H1 (cell line): ENCODE results near the gene BARX2. TPM values are rescaled to one million over a fixed set of nuclear protein-coding genes. Genes with fewer than 3 reads are reported as not detected.

Experiments
- CTCF ChIA-PET: fragments of 300-600 bp; sonication (Branson Sonifier 250); formaldehyde crosslinking; loops from one replicate; lab custom pipeline; 2021; ENCODE audit not compliant: partially characterized antibody; lab: Charles Lee
- POLR2A ChIA-PET: fragments of 300-600 bp; sonication (Branson Sonifier 250); formaldehyde crosslinking; loops from one replicate; lab custom pipeline; 2021; ENCODE audit warnings: inconsistent platforms; ENCODE audit not compliant: partially characterized antibody; lab: Charles Lee
- DNase-seq, 2 experiments: peaks; one replicate each; pipeline versions ENCODE4 v3.0.0 to v3.0.0-alpha.2; 2010 to 2022; ENCODE audit warnings: low spot score in 2 of 2, low read depth in 1 of 2, mixed read lengths in 1 of 2
- FAIRE-seq: peaks from 2 replicates; lab custom pipeline; 2011; peaks lifted over from hg19 to GRCh38; lab: Jason Lieb, UNC
- H2AFZ ChIP-seq: 2 replicates; pipeline ENCODE4 v1.8.1; 2012; ENCODE audit warnings: low read length, inconsistent platforms
- H2AK5ac ChIP-seq: 2 replicates; pipeline ENCODE4 v1.6.1; 2013; ENCODE audit warnings: low read depth, low read length
- H2BK120ac ChIP-seq: replicated peaks from 2 replicates; pipeline ENCODE3; 2013; ENCODE audit warnings: low read depth, low read length, inconsistent platforms
- H2BK12ac ChIP-seq: 2 replicates; pipeline ENCODE4 v1.6.1; 2013; ENCODE audit warnings: low read depth, low read length
- H2BK15ac ChIP-seq: 2 replicates; pipeline ENCODE4 v1.6.1; 2013; ENCODE audit warnings: low read length
- H2BK20ac ChIP-seq: 2 replicates; pipeline ENCODE4 v1.6.1; 2013; ENCODE audit warnings: low read length
- H2BK5ac ChIP-seq: 2 replicates; pipeline ENCODE4 v1.6.1; 2013; ENCODE audit warnings: low read depth, low read length
- H3K14ac ChIP-seq: 2 replicates; pipeline ENCODE4 v1.6.1; 2013; ENCODE audit warnings: inconsistent platforms; ENCODE audit not compliant: insufficient read length
- H3K18ac ChIP-seq: 2 replicates; pipeline ENCODE4 v1.6.1; 2013; ENCODE audit warnings: low read length; ENCODE audit errors: extremely low read depth
- H3K23ac ChIP-seq: 2 replicates; pipeline ENCODE4 v1.6.1; 2013; ENCODE audit warnings: inconsistent platforms; ENCODE audit not compliant: insufficient read length
- H3K23me2 ChIP-seq: 2 replicates; pipeline ENCODE4 v1.6.1; 2013; ENCODE audit warnings: low read depth, low read length
- H3K27ac ChIP-seq: 2 replicates; pipeline ENCODE4 v1.6.1; 2011; ENCODE audit warnings: low read depth, low read length, inconsistent platforms
- H3K27me3 ChIP-seq, 4 experiments: replicated peaks in 1 of 4; 1 replicate in 1 of 4; 2 replicates in 3 of 4; pipeline versions ENCODE4 v1.6.1 to v1.8.1; 2011 to 2013; ENCODE audit warnings: low read length in 3 of 4, mild to moderate bottlenecking in 3 of 4, inconsistent platforms in 2 of 4, mixed read lengths in 2 of 4, moderate library complexity in 1 of 4; ENCODE audit not compliant: control insufficient read depth in 3 of 4, insufficient read depth in 3 of 4; ENCODE audit errors: extremely low read depth in 1 of 4
- H3K36me3 ChIP-seq, 4 experiments: 2 replicates each; pipeline versions ENCODE4 v1.6.1 to v1.8.1; 2011 to 2013; ENCODE audit warnings: mild to moderate bottlenecking in 4 of 4, low read length in 3 of 4, moderate library complexity in 2 of 4, control low read depth in 1 of 4, inconsistent platforms in 1 of 4; ENCODE audit not compliant: insufficient read depth in 4 of 4, control insufficient read depth in 2 of 4
- H3K4ac ChIP-seq: replicated peaks from 2 replicates; pipeline ENCODE3; 2013; ENCODE audit warnings: low read length, low read depth, mixed read lengths, inconsistent platforms; ENCODE audit not compliant: insufficient read length
- H3K4me1 ChIP-seq, 4 experiments: replicated peaks in 1 of 4; 1 replicate in 1 of 4; 2 replicates in 3 of 4; pipeline versions ENCODE4 v1.6.1 to v1.8.1; 2011 to 2013; ENCODE audit warnings: low read length in 3 of 4, inconsistent platforms in 2 of 4, mixed read lengths in 1 of 4; ENCODE audit not compliant: insufficient read depth in 4 of 4, control insufficient read depth in 3 of 4
- H3K4me2 ChIP-seq, 2 experiments: 2 replicates each; pipeline versions ENCODE4 v1.6.1 to v1.8.1; 2011 to 2013; ENCODE audit warnings: low read depth in 2 of 2, low read length in 2 of 2, control low read depth in 1 of 2, inconsistent platforms in 1 of 2, mild to moderate bottlenecking in 1 of 2; ENCODE audit not compliant: insufficient read depth in 1 of 2
- H3K4me3 ChIP-seq, 4 experiments: fragments of 200-600, 300-600 bp in 1 of 4; sonication (generic), shearing (Covaris generic), sonication (Bioruptor Twin) in 1 of 4; 2 replicates each; pipeline versions ENCODE4 v1.5.1 to v1.8.1; 2011 to 2016; ENCODE audit warnings: low read length in 4 of 4, low read depth in 3 of 4, control low read depth in 2 of 4, inconsistent platforms in 2 of 4, mild to moderate bottlenecking in 2 of 4, mixed read lengths in 1 of 4, moderate library complexity in 1 of 4; ENCODE audit not compliant: insufficient read depth in 2 of 4; ENCODE audit errors: extremely low read depth in 1 of 4
- H3K56ac ChIP-seq: replicated peaks from 2 replicates; pipeline ENCODE3; 2013; ENCODE audit warnings: low read depth, mild to moderate bottlenecking, mixed read lengths, low read length, inconsistent platforms; ENCODE audit not compliant: insufficient read length
- H3K79me1 ChIP-seq: 2 replicates; pipeline ENCODE4 v1.6.1; 2013; ENCODE audit warnings: low read depth, low read length, control low read depth
- H3K79me2 ChIP-seq, 2 experiments: 2 replicates each; pipeline versions ENCODE4 v1.6.1 to v1.8.1; 2012 to 2013; ENCODE audit warnings: low read length in 2 of 2, mild to moderate bottlenecking in 2 of 2, inconsistent platforms in 1 of 2; ENCODE audit not compliant: insufficient read depth in 2 of 2, control insufficient read depth in 1 of 2
- H3K9ac ChIP-seq, 4 experiments: replicated peaks in 1 of 4; 1 replicate in 1 of 4; 2 replicates in 3 of 4; pipeline versions ENCODE4 v1.6.1 to v1.8.1; 2011 to 2013; ENCODE audit warnings: low read depth in 3 of 4, low read length in 3 of 4, control low read depth in 2 of 4, mild to moderate bottlenecking in 2 of 4, moderate library complexity in 2 of 4, inconsistent platforms in 1 of 4; ENCODE audit errors: extremely low read depth in 1 of 4
- H3K9me3 ChIP-seq, 2 experiments: 2 replicates each; pipeline versions ENCODE4 v1.6.1 to v1.8.1; 2012 to 2013; ENCODE audit warnings: mild to moderate bottlenecking in 2 of 2, moderate library complexity in 2 of 2, control low read depth in 1 of 2, inconsistent platforms in 1 of 2, low read depth in 1 of 2, low read length in 1 of 2, mixed read lengths in 1 of 2; ENCODE audit not compliant: insufficient read depth in 2 of 2
- H4K20me1 ChIP-seq, 2 experiments: replicated peaks in 1 of 2; 2 replicates each; pipeline versions ENCODE3 to v1.8.1; 2011 to 2013; ENCODE audit warnings: inconsistent platforms in 2 of 2, low read length in 2 of 2, mild to moderate bottlenecking in 1 of 2; ENCODE audit not compliant: insufficient read depth in 2 of 2, control insufficient read depth in 1 of 2
- H4K5ac ChIP-seq: 2 replicates; pipeline ENCODE4 v1.6.1; 2013; ENCODE audit warnings: low read length, low read depth, mixed read lengths, inconsistent platforms; ENCODE audit not compliant: insufficient read length
- H4K8ac ChIP-seq: 2 replicates; pipeline ENCODE4 v1.8.0; 2013; ENCODE audit warnings: mild to moderate bottlenecking, moderate library complexity, low read length, inconsistent platforms; ENCODE audit not compliant: insufficient read depth; ENCODE audit errors: extremely low read depth
- H4K91ac ChIP-seq: replicated peaks from 2 replicates; pipeline ENCODE3; 2013; ENCODE audit warnings: low read length, mixed read lengths, inconsistent platforms; ENCODE audit not compliant: insufficient read length
- CTCF ChIP-seq, 3 experiments: IDR thresholded peaks; 1 replicate in 2 of 3; 2 replicates in 1 of 3; pipeline versions ENCODE4 v1.5.1 to v1.6.1; 2011; ENCODE audit warnings: low read length in 3 of 3, mild to moderate bottlenecking in 3 of 3, inconsistent platforms in 2 of 3, low read depth in 1 of 3, moderate library complexity in 1 of 3; ENCODE audit not compliant: insufficient read depth in 1 of 3; ENCODE audit errors: control extremely low read depth in 1 of 3
- RBBP5 ChIP-seq: IDR thresholded peaks from 2 replicates; pipeline ENCODE4 v1.7.1; 2012; ENCODE audit warnings: low read depth, mild to moderate bottlenecking, inconsistent platforms, low read length, moderate library complexity, borderline replicate concordance
- SUZ12 ChIP-seq: fragments of 200-600 bp; sonication (generic); IDR thresholded peaks from 2 replicates; pipeline ENCODE4 v1.6.1; 2012; ENCODE audit warnings: mild to moderate bottlenecking, inconsistent platforms, low read length, moderate library complexity, mixed read lengths
- polyA plus RNA-seq, 7 experiments: library from polyadenylated mRNA; depleted of rRNA in 3 of 7; stranded (reverse) in 5 of 7; unstranded in 2 of 7; fragments of >200 nt in 5 of 7; fragments of 200-250 nt in 2 of 7; gene quantifications; 1 replicate in 5 of 7; 2 replicates in 1 of 7; 4 replicates in 1 of 7; pipeline versions ENCODE4 v1.2.1 to v1.2.3, GENCODE V29; 2011 to 2013; ENCODE audit warnings: missing spikeins in 2 of 7, mixed read lengths in 2 of 7
- total RNA-seq: library from RNA; stranded (reverse); fragmentation: NEBNext Ultra II Directional; extraction: Animal tissue kit (Norgen Biotek cat#: 25700); gene quantifications from 2 replicates; pipeline ENCODE4 v1.2.1, GENCODE V29; 2021

BARX2 gene
- total and polyA plus RNA-seq, 2 of the 8 experiments (the other 6 are each of a cell fraction or from before 2014, with no cell fraction given), result not detected

GRCh38 chr11:129333873-129334272 is 41.8 kb upstream of the BARX2 start:
- H2AFZ ChIP-seq, result no peak overlapping the region
- DNase-seq, result no peak
- no peak overlapping the region for H3K23ac ChIP-seq
- H4K91ac ChIP-seq, result no peak overlapping the region
- no peak overlapping the region for H4K5ac ChIP-seq
- H2BK5ac ChIP-seq, result no peak overlapping the region
- no peak overlapping the region for H3K56ac ChIP-seq
- no peak overlapping the region for H4K8ac ChIP-seq
- H3K4me1 ChIP-seq, result peaks cover 0 to 1% (median 0%) of the 10 kb centered on the region in 4 experiments; a peak in 1 of 7 replicates
- no peaks in the 10 kb centered on the region for H3K79me1 ChIP-seq
- H2BK120ac ChIP-seq, result no peak overlapping the region
- H3K79me2 ChIP-seq, result no peaks in the 10 kb centered on the region
- no peak overlapping the region for H3K4ac ChIP-seq
- H3K9me3 ChIP-seq, result no peaks in the 10 kb centered on the region
- no peak overlapping the region for H3K18ac ChIP-seq
- no peak overlapping the region for H2BK15ac ChIP-seq
- FAIRE-seq, result no peak
- H4K20me1 ChIP-seq, result no peaks in the 10 kb centered on the region
- no peaks in the 10 kb centered on the region for H3K36me3 ChIP-seq
- no peak overlapping the region for H3K27ac ChIP-seq
- no peak overlapping the region for H2AK5ac ChIP-seq
- POLR2A ChIA-PET, result no interaction called here
- no peak overlapping the region for H3K4me3 ChIP-seq
- H3K14ac ChIP-seq, result no peak overlapping the region
- peak in 2 of 3 experiments; percentile 10 to 28; a peak in 2 of 4 replicates for TF ChIP-seq CTCF (IDR thresholded peaks at IDR 0.05; ENCODE audit: control extremely low read depth in 1 of 3, insufficient read depth in 1 of 3, low read depth in 1 of 3, low read length in 3 of 3)
- no peak for TF ChIP-seq RBBP5
- TF ChIP-seq SUZ12, result no peak
- H3K4me2 ChIP-seq, result no peak overlapping the region
- H3K9ac ChIP-seq, result no peak overlapping the region
- no peaks in the 10 kb centered on the region for H3K23me2 ChIP-seq
- CTCF ChIA-PET, result interaction anchor here (0.6 to 4.6 kb wide), 9 partner anchors 21 to 385 kb away, joined by 3 to 42 read pairs (median 3); no protein-coding TSS in a partner anchor
- H2BK12ac ChIP-seq, result no peak overlapping the region
- H2BK20ac ChIP-seq, result no peak overlapping the region
- no peaks in the 10 kb centered on the region for H3K27me3 ChIP-seq
